NCI-H446 (cell line): ENCODE data around the gene VSTM4.

ENCODE experiments used
- DNase-seq, 2 experiments: peaks; one replicate each; lab custom pipeline; 2025; lab: John Stamatoyannopoulos, UW

VSTM4 gene, protein sequence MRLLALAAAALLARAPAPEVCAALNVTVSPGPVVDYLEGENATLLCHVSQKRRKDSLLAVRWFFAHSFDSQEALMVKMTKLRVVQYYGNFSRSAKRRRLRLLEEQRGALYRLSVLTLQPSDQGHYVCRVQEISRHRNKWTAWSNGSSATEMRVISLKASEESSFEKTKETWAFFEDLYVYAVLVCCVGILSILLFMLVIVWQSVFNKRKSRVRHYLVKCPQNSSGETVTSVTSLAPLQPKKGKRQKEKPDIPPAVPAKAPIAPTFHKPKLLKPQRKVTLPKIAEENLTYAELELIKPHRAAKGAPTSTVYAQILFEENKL

DNA sequence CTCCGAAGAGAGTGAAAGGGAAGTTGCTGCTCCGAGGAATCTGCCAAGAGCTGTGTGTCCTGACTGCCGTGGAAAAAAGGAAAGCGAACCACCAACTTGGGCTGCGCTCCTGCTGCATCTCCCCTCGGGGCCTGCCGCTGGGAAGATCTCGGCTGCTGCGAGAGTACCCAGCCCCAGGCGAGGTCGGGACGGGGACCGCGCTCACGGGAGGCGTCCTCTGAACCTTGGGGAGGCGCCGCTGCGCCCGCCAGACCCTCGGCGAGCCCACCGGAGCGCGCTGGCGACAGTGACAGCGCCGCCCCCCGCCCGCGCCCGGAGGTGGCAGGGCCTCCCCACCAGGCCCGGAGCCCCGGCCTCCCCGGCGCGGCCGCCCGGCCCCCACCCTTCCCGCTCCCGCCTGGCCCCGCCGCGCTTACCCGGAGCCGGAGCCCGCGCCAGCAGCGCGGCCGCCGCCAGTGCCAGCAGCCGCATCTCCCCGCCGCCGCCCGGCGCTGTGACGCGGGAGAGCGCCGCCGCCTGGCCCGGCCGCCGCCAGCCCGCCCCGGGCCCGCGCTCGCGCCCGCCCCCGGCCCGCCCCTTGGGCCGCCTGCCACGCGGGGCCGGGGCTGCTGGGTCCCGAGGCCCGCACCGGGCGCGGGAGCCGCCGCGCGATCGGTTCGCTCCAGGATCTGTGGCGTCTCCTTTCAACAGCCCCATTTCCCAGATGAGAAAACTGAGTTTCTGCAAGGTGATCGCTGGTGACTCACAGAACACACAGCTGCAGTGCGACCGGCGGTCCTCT lies at the start of gene VSTM4:
TSS of gene VSTM4 (minus strand) at position 508 of the 781 bp plus-strand sequence. CDS start at position 471, 37 bp downstream.
- peak in 1 of 2 experiments; percentile 12 for DNase-seq

DNA sequence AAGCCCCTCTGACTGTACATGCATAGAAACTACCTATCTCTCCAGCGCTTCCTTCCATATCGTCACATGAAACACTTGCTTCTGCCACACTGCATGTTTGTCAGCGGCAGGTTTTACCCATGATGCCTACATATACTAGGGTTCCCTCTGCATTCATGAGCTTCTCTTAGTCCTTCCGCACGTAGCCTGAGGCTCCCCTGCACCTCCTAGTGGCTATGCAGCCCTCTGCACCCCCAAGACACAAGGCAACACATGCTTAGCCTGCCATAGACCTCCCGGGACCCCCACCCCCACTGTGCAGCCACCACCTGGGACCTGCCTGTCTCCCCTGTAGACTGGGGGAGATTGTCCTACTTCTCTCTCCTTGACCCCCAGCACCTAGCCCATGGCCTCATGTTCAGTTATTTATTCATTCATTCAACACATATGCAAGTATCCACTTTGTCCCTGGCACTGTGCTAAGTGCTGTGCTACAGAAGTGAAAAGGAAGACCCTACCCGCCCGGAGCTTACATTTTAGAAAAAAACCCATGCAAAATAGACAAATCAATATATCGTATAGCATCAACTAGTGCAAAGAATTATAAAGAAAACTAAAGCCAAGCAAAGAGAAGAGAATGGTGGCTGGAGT lies 49.4 kb upstream of the VSTM4 start:
- DNase-seq = peak in 1 of 2 experiments; percentile 33

DNA sequence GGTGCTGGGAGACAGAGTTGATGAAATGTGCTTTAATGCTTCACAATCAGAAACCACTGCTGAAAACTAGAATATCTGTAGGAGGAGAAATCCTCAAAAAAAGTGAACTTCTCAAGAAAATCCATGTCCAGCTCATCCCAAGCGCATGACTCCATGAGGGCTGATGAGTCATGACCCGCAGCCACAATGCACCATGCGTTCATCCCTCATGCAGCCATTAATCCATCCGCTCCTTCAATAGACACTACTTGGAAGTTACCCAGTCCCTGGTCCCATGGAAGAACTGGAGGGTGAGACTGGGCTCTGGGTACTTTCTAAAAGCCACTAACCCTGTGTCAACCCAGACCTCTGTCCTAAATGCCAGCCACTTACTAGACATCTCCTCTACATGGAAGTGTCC lies 48.4 kb upstream of the VSTM4 start:
- DNase-seq = no peak

DNA sequence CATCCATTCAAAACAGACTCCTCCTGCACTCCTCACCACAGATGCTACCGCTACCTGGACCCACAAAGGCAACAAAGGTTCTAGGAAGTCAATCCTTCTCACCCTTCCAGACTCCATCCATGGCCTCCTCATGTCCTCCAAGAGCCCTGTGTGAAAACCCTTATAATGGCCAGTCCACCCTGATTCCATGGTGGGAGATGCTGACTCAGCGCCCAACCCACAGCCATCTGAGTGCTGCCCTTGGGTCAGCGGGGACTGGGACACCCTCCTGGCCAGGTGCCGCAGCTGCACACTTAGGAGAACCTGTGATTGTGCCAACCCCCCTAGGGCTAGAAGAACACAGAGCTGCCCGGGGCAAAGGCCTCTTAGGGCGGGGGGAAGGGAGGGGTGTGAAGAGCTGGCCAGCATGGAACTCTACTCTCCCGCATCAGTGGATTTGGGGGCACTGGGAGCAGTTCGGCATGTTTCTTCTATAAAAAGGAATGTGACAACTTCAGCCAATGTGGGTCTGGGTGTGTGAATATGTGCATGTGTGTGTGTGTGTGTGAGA lies 47.5 kb upstream of the VSTM4 start:
- DNase-seq = no peak

DNA sequence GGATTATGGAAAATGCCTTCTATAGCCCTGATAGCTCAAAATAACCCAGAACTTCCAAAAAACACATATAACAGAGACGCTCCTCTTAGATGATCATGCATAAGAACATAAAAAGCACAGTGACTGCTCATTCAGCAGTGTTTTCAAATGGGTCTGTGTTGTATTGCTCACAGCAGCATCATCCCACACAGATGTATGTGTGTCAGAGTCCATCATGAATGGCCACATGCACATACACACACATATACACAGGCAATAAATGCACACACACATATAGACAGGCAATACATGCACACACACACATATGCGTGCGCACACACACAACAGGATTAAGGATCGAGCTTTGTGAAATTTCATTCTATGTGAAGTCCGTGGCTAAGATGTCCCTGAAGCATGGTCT lies 46.7 kb upstream of the VSTM4 start:
- no peak for DNase-seq

DNA sequence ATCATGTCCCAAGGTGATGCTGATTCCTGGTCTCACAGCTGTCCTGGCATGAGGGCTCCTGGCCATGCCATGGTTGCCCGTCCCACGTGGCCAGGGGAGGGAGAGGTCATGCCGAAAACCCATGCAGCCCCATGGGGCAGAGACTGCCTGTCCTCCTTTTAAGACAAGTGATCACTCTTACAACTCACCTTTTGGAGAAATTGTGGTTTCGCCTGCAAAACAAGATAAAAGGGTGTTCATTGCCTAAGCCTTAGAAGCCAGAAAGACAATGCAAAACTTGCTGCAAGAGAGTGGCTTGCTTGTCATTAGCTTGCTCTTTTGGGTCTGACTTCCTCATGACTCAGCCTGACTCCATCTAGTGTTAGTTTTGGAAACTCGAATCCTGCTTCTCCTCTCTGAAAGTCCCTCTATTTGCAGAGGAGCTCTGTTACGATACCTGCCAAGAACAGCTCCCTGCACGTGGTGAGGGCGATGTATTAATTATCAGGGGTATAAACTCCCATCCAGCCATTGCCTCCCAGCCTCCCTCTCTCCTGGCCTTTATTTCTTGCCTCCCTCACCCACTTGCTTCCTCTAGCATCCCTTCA lies 46.2 kb upstream of the VSTM4 start:
- DNase-seq = peak in 1 of 2 experiments; percentile 13

DNA sequence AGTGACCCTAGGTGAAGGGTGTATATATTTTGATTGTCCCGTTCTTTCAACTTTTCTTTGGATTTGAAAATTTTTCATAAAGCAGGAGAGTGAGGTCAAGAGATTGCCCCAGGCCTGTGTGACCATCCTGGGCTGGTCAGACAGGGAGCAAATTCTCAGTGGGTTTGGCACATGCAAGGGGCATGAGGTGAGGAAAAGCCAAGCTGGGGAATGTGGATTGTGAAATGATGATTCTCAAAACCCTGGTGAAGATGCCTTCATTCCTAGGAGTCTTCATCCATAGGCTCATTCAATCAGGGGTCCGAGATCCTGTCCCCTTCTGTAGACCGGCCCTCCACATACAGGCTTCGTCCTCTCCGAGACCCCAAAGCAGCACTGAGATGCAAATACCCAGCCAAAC lies 45.5 kb upstream of the VSTM4 start:
- no peak for DNase-seq

DNA sequence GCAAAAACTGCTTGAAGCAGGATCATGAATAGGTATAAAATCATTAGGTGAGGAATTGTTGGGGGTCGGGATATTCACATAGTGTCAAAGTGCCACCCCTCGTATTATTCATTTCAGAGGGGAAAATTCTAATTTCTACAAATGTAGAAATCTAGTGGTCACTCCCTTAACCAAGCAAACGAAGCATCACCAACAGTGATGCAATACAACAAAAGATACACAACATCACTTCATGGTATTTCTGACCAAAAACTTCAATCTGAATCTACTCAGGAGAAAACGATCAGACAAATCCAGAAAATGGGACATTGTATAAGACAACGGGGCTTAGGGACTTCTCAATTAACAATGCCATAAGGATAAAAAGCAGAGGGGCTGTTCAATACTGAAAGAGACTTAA lies 44.8 kb upstream of the VSTM4 start:
- DNase-seq = no peak

DNA sequence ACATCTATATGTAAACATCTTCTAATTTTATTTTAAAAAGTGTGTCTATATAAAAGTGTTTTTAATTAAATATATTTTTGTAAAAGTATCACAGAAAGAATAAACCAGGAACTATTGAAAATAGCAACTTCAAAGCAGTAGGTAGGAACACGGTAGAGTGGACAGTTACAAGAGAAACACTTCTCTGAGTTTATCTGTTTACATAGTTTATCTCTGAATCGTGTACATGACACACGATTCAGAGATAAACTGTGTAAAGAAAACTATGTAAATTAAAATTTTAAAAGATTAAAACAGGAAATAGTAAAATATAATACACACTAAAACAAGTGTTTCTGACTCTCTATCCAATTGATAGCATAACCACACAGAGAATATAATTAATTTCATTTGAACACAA lies 43.6 kb upstream of the VSTM4 start:
- DNase-seq = no peak

DNA sequence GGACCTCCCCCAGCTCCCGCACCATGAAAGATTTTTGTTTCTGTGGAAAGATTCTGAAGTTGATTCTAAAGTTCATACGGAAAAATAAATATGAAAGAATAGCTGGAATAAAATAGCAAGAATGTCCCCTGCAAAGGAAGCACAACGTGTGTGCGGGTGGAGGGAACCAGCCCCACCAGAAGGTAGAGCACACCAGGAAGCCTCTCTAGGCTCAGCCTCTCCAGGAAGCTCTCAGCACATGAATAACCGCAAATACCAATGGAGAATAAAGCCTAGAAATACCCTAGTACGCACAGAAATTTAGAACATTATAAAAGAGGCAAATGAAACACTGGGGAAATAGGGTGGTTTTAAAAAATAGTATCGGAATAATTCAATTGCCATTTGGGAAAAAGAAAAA lies 43.1 kb upstream of the VSTM4 start:
- DNase-seq = no peak

DNA sequence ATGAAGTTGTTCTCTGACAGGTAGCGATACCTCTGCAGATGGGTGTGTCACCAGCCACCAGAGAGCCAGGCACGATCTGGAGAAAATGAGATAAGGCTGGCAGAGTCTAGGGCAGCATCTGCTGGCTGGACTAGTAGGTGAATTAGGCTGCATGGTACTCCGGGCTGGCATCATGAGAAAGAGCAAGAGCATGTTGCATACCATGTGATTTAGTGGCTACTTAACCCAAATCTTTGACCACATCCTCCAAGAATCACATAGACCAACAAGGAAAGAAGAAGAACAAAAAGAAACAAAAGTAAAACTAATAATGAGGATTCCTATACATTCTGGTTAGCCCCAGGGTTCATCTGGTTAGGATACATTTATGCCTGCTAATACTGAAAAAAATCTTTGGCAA lies 41.9 kb upstream of the VSTM4 start:
- no peak for DNase-seq

DNA sequence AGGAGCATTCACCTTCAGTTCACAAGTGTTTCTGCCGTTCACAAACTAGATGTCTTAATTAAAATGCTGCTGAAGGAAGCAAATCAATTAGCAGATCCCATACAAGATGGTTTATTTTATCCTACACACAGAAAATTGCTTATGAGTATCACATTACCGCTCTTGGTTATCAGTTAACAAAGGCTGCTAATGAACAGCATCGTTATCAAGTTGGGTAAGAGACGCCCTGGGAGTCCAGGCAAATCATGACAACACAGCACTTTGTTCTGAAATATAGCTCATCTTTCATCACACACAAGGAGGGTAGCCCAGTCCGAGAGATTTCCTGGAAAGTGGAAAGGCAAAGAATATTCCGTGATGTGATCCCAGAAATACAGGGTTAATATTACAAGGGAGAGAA lies 39.3 kb upstream of the VSTM4 start:
- no peak for DNase-seq

DNA sequence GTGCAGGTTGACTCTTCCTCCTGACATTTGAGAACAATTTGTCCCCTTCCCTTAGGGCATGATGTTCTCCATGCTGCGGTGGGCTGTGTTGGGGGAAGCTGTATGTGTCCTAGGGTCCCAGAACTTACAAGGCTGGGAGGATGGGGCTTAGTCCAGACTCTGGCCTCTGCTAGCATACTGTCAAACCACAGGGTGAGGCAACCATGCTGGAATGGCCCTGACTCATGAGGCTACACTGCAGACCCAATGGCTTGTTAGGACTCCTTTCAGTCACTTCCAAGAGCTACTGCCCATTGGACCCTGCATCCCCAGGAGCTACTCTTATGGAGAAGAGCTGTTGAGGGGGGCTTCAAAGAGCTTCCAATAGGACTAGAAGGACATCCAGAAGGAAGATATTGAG lies 38.6 kb upstream of the VSTM4 start:
- no peak for DNase-seq

DNA sequence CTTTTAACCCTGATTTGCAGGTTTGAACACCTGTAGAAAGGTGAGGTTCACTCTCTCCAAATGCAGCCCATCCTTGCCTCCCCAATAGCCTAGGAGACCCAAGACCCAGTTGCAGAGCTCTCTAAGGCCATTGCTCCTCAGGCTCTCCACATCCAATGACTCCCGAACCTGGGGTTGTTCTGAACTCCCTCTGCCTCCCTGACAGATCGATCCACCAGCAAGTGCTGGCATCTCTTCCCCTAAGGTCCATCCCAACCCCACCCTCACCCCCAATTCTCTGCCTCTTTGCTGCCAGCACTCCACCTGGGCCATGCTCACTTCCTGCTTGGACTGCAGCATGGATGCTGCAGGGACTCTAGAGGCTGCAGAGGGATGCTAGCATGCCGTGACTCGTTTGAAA lies 37.8 kb upstream of the VSTM4 start:
- no peak for DNase-seq

DNA sequence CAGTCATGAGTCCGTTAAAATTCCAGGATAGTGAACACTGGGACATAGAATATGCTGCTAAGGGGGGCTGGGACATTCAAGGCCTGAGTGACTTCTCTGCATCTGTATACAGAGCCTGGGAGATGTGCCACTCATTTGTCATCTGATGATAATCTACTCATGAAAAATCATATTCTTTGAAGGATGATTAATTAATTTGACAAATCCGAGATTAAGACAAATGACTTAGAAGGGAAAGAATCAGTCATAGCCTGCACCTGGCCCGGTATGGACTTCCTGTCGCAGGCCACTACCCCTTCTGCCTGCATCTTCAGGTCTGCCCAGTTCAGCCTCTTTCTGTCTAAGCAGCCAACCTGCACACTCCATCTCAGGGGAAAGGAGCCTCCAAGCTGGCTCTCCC lies 37.3 kb upstream of the VSTM4 start:
- no peak for DNase-seq

DNA sequence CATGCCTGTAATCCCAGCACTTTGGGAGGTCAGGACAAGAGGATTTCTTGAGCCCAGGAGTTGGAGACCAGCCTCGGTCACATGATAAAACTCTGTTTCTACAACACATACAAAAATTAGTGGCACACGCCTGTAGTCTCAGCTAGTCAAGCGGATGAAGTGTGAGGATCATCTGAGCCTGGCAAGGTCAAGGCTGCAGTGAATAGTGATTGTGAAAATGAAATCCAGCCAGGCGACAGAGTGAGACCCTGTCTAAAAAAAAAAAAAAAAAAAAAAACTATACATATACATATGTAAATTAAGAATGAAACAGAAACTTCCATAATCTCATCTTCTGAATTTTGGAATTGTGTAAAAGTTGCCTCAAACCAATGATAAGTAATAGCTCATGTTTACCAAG lies 36.7 kb upstream of the VSTM4 start:
- no peak for DNase-seq

DNA sequence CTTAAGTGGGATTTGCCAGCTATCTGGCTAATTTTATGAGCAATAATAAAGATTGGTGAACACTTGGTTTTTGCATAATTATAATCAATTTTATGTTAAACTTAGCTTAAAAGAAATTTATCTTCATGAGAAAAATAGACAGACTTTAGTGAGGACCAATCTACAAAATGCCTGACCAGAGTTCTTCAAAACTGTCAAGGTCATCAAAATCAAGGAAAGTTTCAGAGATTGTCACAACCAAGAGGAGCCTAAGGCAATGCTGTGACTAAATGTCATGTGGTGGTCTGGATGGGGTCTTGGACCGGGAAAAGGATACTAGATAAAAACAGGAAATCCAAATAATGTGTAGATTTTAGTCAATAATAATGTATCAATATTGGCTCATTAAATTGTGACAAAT lies 36.2 kb upstream of the VSTM4 start:
- DNase-seq = no peak

DNA sequence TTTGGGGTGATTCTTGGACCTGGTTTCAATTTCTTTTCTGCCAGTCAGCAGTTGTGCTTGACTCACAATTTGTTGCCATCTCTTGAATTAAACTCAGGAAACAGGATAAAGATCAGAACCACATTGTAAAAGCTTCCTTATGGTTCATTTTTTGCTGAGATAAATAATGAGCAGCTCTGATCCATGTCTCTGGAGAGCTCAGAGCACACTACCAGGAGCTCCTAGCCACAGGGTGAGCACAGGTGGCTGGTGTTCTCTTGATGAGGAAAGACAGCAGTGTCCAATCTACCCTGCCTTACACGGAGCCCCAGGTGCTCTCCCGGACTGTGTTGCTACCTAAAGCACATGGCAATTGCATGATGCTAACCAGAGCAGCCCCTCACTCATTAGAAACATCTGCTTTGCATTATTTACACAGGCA lies 35.7 kb upstream of the VSTM4 start:
- no peak for DNase-seq

DNA sequence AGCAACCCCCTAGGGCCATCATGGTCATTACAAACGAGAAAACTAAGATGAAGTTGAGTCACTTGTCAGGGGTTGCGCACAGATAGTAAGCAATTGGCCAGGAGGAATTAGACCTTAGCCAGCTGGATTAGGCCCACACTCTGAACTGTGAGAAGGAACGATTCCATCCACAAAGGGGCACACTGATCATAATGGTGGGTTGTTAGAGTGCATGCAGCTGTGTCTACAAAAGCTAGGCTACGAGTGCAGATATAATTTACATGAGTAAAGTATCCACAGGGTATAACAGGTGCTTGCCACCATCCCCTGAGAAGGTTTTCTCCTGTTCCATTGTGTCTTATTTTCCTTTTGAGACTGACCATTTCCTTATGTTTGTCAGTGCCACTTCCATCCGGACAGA lies 35.1 kb upstream of the VSTM4 start:
- no peak for DNase-seq

DNA sequence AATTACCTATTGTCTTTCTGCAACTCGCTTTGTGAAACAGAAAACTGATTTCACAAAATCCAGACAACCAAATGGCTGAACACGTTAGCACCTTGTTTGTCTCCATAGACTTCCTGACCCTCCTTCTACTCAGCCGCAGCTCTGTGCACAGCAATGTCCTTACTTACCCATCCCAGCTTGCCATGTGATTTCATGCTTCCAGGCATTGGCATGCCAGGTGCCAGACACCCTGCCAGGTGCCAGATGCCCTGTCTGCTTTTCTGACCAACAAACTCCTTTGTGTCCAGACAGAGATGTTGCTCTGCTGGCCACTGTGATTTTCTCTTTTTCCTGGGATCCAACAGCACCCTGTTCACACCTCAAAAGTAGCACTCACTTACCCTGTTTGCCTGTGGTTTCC lies 34.6 kb upstream of the VSTM4 start:
- DNase-seq = no peak

DNA sequence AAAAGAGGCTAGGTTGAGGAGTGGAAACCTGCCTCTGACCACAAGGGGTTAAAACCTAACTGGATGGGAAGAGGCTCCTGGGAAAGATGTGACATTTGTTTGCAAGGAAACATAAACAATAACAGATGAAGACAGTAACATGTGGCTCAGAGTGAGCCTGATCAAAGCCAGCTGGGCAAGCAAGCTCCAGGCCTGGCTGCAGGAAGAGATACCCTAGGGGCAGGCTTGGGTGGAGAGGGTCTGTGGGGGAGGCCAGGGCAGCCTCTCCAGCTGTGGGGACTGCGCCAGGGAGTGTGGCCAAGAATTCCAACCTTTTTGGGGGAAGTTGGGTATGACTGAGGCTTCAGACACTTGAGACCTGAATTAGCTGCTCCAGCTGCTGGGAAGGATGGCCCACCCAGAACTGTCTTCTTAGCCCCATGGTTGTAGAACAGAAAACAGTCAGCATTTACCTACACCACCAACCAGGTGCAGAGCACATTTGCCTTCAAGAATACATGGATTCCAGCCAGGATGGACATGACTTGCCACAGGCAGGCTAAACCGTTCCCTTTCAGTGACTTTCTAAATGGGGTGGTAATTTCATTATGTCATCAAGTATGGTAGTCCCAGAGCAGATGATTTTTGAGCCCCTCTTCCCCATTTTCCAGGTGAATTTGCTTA lies 28.9 kb upstream of the VSTM4 start:
- DNase-seq = no peak

DNA sequence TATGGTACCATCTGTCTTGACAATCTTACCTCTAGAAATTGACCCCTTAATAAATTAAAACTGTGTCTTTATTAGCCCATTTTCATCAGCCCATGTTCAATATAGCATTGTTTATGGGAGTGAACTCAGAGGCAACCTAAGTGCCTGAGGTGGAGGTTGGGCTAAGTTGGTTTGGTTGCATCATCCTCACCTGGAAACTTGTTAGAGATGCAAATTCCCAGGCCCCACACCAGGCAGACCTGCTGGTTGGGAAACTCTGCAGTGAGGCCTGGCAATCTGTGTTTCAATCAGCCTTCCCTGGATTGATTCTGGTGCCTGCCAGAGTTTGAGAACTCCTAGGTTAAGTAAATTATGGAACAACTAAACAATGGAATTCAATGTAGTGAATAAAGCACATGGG lies 27.9 kb upstream of the VSTM4 start:
- no peak for DNase-seq
